ENCODE results near the gene IGSF1. TPM values are rescaled to one million over a fixed set of nuclear protein-coding genes. Genes with fewer than 3 reads are reported as not detected.
"Not testable (repeated sequence)": the region's sequence is repeated elsewhere in the genome, so short reads cannot be mapped to it uniquely, and the experiment has no call there.

The IGSF1 gene
- total RNA-seq, 2 experiments from 2014 or later, result not detected

- no peaks in the 10 kb centered on the region for H3K27me3 Mint-ChIP-seq
- no peak overlapping the region for H3K4me3 Mint-ChIP-seq
- peaks cover 3% of the 10 kb centered on the region for H3K4me1 Mint-ChIP-seq
- no peaks in the 10 kb centered on the region for H3K36me3 Mint-ChIP-seq (ENCODE audit: low read depth)
- H3K27ac Mint-ChIP-seq, result no peak overlapping the region
- DNase-seq, result peak; percentile 17
- ChIA-PET CTCF (interaction anchor here (0.7 kb wide), 1 partner anchor 102 kb away, joined by 3 read pairs; no protein-coding TSS in a partner anchor), POLR2A (no interaction called here)
- no peaks in the 10 kb centered on the region for H3K9me3 Mint-ChIP-seq
Measured at GRCh38 chrX:131262738-131263679, 26.1 kb downstream of the IGSF1 start.

- CTCF ChIA-PET, result interaction anchor here (0.7 kb wide), 1 partner anchor 103 kb away, joined by 3 read pairs; no protein-coding TSS in a partner anchor
- H3K4me1 Mint-ChIP-seq, result peaks cover 3% of the 10 kb centered on the region
Measured at GRCh38 chrX:131262200-131262599, 26.9 kb downstream of the IGSF1 start.

GRCh38 chrX:131257367-131257766, 31.7 kb downstream of the IGSF1 start:
- H3K4me3 Mint-ChIP-seq, result no peak overlapping the region
- H3K4me1 Mint-ChIP-seq, result no peaks in the 10 kb centered on the region
- ChIA-PET CTCF (no interaction called here), POLR2A (no interaction called here)
- H3K27ac Mint-ChIP-seq, result no peak overlapping the region
- no peaks in the 10 kb centered on the region for H3K9me3 Mint-ChIP-seq
- DNase-seq, result no peak
- no peaks in the 10 kb centered on the region for H3K27me3 Mint-ChIP-seq
- H3K36me3 Mint-ChIP-seq (ENCODE audit: low read depth), result no peaks in the 10 kb centered on the region

More at GRCh38 chrX:131262200-131262599, 26.9 kb downstream of the IGSF1 start:
- no peaks in the 10 kb centered on the region for H3K9me3 Mint-ChIP-seq
- H3K36me3 Mint-ChIP-seq (ENCODE audit: low read depth), result no peaks in the 10 kb centered on the region
- DNase-seq, result no peak
- POLR2A ChIA-PET, result no interaction called here
- H3K4me3 Mint-ChIP-seq, result no peak overlapping the region
- H3K27me3 Mint-ChIP-seq, result no peaks in the 10 kb centered on the region
- no peak overlapping the region for H3K27ac Mint-ChIP-seq

- DNase-seq; POLR2A ChIA-PET; H3K27ac Mint-ChIP-seq; H3K36me3 Mint-ChIP-seq (ENCODE audit: low read depth); H3K27me3 Mint-ChIP-seq; CTCF ChIA-PET; H3K4me3 Mint-ChIP-seq; H3K4me1 Mint-ChIP-seq; H3K9me3 Mint-ChIP-seq: not testable (repeated sequence)
Measured at GRCh38 chrX:131250984-131251738, 37.9 kb downstream of the IGSF1 start.

GRCh38 chrX:131239057-131239456, 50.0 kb downstream of the IGSF1 start:
- Mint-ChIP-seq H3K9me3 (no peaks in the 10 kb centered on the region), H3K4me3 (no peak overlapping the region), H3K27ac (no peak overlapping the region), H3K27me3 (no peaks in the 10 kb centered on the region), H3K36me3 (ENCODE audit: low read depth) (no peaks in the 10 kb centered on the region), H3K4me1 (no peaks in the 10 kb centered on the region)
- DNase-seq, result no peak
- ChIA-PET CTCF (no interaction called here), POLR2A (no interaction called here)

GRCh38 chrX:131237363-131237762, 51.7 kb downstream of the IGSF1 start:
- no peak for DNase-seq
- Mint-ChIP-seq H3K4me1 (no peaks in the 10 kb centered on the region), H3K36me3 (ENCODE audit: low read depth) (no peaks in the 10 kb centered on the region), H3K9me3 (no peaks in the 10 kb centered on the region), H3K27ac (no peak overlapping the region), H3K27me3 (no peaks in the 10 kb centered on the region), H3K4me3 (no peak overlapping the region)
- ChIA-PET POLR2A (no interaction called here), CTCF (no interaction called here)

- Mint-ChIP-seq H3K36me3 (ENCODE audit: low read depth) (no peaks in the 10 kb centered on the region), H3K4me1 (no peaks in the 10 kb centered on the region), H3K27me3 (no peaks in the 10 kb centered on the region), H3K4me3 (no peak overlapping the region), H3K27ac (no peak overlapping the region), H3K9me3 (no peaks in the 10 kb centered on the region)
- CTCF ChIA-PET, result no interaction called here
- DNase-seq, result no peak
- POLR2A ChIA-PET, result no interaction called here
Measured at GRCh38 chrX:131235768-131236545, 53.1 kb downstream of the IGSF1 start.

GRCh38 chrX:131227608-131228007, 61.5 kb downstream of the IGSF1 start:
- Mint-ChIP-seq H3K4me1 (no peaks in the 10 kb centered on the region), H3K36me3 (ENCODE audit: low read depth) (no peaks in the 10 kb centered on the region), H3K27me3 (no peaks in the 10 kb centered on the region), H3K9me3 (no peaks in the 10 kb centered on the region), H3K4me3 (no peak overlapping the region), H3K27ac (no peak overlapping the region)
- POLR2A ChIA-PET, result no interaction called here
- CTCF ChIA-PET, result no interaction called here
- no peak for DNase-seq

- Mint-ChIP-seq H3K27me3 (no peaks in the 10 kb centered on the region), H3K4me3 (no peak overlapping the region), H3K27ac (no peak overlapping the region), H3K36me3 (ENCODE audit: low read depth) (no peaks in the 10 kb centered on the region), H3K4me1 (no peaks in the 10 kb centered on the region), H3K9me3 (no peaks in the 10 kb centered on the region)
- ChIA-PET POLR2A (no interaction called here), CTCF (no interaction called here)
- DNase-seq, result no peak
Measured at GRCh38 chrX:131226591-131226990, 62.5 kb downstream of the IGSF1 start.

GRCh38 chrX:131225078-131225477, 64.0 kb downstream of the IGSF1 start:
- no peaks in the 10 kb centered on the region for H3K4me1 Mint-ChIP-seq
- no peaks in the 10 kb centered on the region for H3K9me3 Mint-ChIP-seq
- H3K4me3 Mint-ChIP-seq, result no peak overlapping the region
- H3K27ac Mint-ChIP-seq, result no peak overlapping the region
- ChIA-PET CTCF (no interaction called here), POLR2A (no interaction called here)
- no peaks in the 10 kb centered on the region for H3K27me3 Mint-ChIP-seq
- DNase-seq, result no peak
- no peaks in the 10 kb centered on the region for H3K36me3 Mint-ChIP-seq (ENCODE audit: low read depth)

Other genes starting within 250 kb of the IGSF1 start
- gene ARHGAP36, start 231.0 kb downstream of the IGSF1 start, total RNA-seq, result not detected

Data from activated CD4-positive, alpha-beta memory T cell treated with anti-CD3 and anti-CD28 coated beads, Interleukin-2, amount 10 ng/mL, durations not matched to agents 7 days and 5 days (primary cell).